HTERT RPE-1 (cell line): ENCODE results near the gene PAK3.

Source experiments
- in situ Hi-C: fragments of 300-500 bp; cut with MboI; formaldehyde crosslinking; loops from 4 replicates; pipeline ENCODE4 v1.14.3; 2020; ENCODE audit warnings: low sequenced_read_pairs

Gene PAK3

DNA sequence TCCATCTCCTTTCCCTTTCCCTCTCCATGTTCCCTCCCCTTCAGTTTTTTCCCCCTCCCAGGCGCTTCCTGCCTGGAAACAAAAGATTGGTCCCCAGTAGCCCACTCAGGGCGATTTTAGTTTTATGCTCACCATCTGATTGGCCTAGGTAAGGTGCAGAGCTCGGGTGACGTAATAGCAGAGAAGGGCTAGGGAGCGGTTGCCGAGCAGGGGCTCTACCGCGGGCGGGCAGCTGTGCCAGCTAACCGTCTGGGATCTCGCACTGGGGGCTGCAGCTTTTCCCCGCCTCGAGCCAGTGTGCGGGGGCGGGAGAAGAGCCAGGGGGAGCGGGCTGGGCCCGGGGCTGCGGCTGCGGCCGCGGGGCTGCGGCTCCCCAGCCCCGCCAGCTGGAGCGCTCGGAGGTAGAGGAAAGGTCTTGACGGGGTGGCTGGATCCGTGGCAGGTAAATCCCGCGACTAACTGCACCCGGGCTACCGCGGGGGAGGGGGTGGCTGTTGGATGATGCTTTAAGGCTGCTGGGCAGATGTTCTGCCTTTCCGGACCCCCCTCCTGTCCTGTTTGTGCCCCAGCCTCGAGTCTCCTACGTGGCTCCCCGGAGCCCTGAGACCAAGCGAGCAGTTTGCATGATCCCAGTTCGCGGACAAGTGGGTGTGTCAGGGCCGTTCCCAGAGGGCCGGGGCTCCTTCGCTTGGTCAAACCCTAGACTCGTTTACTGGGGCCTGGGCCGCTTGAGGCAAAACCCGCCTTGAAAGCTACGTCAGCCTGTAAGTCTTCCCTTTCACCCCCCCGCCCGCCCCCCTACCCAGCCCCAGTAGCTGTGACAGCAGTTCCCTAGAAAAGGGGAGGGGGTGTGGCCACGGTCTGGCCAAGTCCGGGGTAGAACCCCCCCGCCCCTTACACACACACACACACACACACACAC, at the start of gene PAK3:
Gene PAK3 (plus strand): TSS at position 218 of the 922 bp plus-strand sequence. CDS start 26,913 bp downstream, outside the sequence.
- in situ Hi-C loops: no loop called here

DNA sequence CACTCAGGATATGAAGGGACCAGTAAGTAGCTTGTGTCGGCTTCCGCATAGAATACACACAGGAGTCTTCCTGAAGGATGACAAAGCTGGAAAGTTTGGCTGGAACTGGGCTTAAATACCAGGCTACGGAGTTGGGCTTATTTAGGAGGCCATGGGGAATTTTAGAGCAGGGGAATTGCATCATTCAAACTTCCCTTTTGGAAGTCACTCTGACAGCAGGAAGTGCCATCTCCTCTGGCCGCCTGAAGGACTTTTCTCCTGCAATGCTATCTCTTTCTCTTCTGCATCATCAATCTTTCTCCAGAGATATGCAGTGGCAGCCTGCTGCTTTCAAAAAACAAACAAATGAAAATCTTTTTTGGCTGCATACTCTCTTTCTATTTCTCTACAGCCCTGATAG, 48.4 kb upstream of the PAK3 start:
- in situ Hi-C loops: no loop called here

DNA sequence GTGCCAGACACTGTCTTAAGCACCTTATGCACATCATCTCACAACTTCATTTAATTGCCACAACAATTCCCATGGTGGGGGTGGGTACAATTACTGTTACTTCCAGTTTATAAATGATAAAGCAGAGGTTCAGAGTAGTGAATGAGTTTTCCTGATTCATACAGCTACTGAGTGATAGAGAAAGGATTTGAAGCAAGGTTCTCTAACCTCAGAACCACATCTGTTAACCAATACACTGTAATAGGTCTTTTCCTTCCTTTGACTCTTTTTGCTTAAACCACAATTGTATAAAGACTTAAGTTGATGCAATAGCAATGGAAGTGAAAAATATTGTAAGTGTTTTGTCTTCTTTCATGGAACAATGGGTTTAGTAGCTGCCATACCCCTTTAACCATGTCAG, 43.5 kb upstream of the PAK3 start:
- in situ Hi-C loops: no loop called here

GRCh38 chrX:111071542-111072277, 24.3 kb upstream of the PAK3 start:
- in situ Hi-C loops: no loop called here

DNA sequence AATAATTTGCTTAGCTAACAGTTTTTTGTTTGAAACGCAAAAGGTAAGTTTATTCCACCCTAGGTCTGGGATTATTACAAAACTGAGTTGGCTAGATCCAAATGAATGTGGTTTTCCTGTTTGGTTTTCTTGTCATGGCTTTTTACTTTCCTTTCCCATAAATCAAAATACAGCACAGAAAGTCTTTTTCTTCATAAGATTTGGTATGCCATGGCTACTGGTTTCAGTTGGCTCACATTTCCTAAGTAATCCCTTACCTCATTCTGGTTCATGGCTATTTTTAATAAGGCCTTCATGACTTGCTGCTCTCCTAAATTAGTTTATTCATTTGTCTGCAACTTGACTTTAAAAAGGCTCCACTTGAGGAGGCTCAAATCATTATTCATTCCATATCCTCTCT, 12.9 kb upstream of the PAK3 start:
- in situ Hi-C loops: no loop called here

- in situ Hi-C loops: no loop called here
Observed at GRCh38 chrX:111086591-111087006, 9.4 kb upstream of the PAK3 start.

GRCh38 chrX:111088628-111089027, 7.4 kb upstream of the PAK3 start:
- in situ Hi-C loops: no loop called here

DNA sequence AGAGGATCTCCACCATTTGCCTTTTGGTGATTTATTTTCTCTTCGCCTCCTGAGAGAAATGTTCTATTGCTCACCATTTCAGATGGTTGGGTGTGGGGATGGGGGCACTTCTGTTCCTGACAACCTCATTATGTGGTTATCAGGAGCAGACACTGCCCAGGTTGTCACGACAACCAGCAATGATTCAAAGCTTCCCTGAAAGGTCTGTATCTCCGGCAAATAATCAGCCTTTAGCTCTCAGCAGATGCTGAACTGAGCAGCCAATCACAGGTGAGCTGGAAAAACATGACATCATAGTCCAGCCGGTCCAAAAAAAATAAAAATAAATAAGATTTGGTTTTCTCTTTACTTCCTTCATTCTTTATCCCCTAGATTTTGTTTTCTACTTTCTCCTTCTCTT, 5.5 kb upstream of the PAK3 start:
- in situ Hi-C loops: no loop called here

- in situ Hi-C loops: no loop called here
Observed at GRCh38 chrX:111098874-111099273, 2.9 kb downstream of the PAK3 start.

DNA sequence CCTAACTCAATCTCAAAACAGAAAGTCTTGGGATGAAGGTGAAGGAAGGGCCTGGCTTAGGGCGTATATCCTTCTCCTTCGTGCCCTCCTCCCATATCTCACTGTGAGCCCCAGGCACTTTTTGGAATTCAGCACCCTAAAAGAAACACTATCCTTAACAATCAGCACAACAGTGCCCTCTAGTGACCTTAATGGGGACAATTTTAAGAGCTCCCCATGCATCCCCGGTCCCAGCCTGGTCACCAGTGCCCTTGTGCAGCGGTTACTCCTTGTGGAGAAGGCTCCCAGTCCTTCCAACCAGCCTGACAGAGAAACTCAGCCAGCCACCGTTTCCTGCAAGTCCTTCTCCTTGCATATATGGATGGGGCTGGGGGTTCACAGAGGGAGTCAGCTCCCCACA, 4.2 kb downstream of the PAK3 start:
- in situ Hi-C loops: no loop called here

DNA sequence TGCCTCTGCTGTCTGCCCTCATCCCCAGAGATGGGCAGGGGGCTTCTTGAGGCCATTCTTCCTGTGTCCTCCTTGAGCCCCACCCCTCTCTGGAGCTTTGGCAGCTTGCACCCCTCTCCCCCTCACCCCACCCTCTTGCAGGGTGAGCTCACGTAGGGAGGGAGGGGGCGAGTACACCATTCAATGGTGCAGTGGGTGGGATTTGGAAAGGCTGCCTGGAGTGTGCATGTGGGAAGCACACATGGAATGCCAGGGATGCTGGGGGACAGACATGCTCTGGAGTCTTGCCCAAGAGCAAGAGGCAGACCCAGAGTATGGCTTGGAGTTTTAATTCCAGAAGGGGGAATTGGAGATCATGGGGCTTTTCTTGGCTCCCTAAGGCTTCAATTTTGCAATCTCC, 5.6 kb downstream of the PAK3 start:
- in situ Hi-C loops: no loop called here

DNA sequence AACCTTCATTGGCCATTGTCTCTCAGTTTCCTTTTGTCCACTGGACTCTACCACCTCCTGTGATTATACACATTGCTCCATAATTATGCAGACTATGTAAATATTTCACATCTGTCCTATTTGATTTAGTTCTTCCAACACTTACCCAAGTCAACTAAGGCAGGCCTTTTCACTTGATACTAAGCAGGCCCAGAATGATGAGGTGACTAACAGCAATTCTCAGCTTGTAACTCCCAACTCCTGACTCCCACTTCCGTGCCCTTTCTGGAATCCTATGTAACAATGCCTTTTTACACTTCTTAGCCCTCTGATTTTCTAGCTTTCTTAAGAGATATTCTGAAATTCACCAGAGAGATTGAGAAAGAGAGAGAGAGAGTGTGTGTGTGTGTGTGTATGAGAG, 6.6 kb downstream of the PAK3 start:
- in situ Hi-C loops: no loop called here

- in situ Hi-C loops: no loop called here
Observed at GRCh38 chrX:111103246-111103645, 7.3 kb downstream of the PAK3 start.

DNA sequence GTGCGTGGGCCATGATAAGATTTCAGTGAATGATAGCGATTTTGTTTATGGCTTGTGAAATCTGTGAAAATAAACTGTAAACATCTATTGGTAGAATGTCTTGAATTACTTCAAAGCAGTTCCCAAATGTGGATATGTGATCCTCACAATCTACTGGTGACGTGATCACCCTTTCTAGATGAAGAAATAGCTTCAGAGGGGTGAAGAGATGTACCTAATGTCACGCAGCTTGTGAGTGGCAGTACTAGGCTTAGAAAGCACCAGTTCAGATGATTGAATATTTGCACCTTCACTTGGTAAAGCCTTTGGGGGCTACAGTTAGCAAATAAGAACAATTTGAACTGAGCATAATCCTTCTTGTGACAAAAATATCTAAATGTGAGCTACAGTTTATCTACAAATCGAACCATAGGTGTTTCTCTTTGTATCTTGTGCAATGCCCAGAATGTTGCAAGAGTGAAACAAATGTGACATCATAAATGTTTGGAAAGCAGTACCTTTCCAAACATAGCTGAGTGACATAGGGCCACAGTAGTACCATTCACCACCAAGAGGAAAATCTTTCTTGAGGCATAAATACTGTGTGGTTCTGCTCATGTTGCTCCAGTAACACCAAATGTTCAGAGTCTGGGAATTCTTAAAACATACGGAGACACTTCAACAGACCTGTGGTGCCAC, 14.2 kb downstream of the PAK3 start:
- in situ Hi-C loops: no loop called here

DNA sequence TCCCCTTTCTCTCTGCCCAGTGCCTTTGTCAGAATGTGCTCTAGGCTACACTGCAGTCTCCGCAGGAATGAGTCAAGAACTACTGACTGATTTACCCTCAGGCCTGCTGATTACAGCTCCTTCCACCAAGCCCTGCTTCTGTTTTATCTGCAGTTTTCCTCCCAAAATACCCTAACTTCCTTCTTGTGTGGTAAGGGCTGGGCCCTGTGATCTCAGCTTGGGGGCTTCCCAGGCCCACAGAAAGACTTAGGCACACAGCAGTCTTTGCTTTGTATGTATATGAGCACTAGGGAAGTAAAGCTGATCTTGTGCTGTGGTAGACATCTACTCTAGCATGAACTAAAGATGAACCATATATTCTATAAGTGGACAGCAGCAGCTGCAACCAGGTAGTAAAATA, 18.8 kb downstream of the PAK3 start:
- in situ Hi-C loops: no loop called here

DNA sequence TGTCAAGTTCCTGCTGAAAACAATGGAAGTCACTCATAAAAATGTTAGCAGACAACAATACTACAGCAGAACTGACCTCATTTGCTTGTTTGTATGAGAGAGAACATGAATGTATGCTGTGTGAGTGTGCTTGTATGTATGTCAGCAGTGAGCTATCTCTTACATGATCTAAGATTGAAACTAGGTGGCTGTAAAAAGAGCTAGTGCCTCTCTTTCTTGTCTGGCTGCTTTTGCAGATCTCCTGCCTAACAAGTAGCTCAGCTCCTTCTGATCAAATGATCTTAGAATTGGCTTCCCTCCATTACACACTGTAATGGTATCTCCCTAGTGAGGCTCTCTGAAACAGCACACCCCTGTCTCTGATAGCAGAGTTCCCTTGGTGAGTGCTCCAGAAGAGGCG, 20.7 kb downstream of the PAK3 start:
- in situ Hi-C loops: no loop called here

DNA sequence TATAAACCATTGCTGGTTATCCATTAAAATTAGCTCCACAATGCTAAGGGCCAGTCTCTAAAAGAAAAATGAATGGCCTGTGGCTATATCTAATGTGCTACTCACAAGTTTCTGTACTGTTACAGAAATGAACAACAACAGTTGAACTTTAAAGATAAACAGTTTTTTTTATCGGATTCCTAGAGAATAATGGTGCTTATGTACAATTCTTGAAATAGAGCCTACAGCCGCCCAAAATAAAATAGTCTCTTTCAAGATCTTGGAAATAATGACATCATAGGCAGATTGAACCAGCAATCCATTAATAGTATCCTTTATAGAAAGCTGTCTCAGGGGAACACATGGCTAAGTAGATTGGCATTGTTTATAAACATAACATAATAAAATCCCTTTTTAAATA, 23.4 kb downstream of the PAK3 start:
- in situ Hi-C loops: no loop called here

DNA sequence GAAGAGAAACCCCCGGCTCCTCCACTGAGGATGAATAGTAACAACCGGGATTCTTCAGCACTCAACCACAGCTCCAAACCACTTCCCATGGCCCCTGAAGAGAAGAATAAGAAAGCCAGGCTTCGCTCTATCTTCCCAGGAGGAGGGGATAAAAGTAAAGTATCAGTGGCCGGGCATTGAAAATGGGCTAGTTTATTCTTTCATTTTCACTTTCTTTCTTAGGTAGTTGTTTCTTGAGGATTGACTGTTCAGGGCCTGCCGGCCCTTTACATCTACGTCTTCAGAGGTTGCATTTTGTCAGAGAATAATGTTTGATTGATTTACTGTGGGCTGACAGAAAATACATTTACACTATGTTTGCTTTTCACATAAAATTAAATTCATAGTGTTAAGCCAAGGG, 27.1 kb downstream of the PAK3 start:
- in situ Hi-C loops: no loop called here

DNA sequence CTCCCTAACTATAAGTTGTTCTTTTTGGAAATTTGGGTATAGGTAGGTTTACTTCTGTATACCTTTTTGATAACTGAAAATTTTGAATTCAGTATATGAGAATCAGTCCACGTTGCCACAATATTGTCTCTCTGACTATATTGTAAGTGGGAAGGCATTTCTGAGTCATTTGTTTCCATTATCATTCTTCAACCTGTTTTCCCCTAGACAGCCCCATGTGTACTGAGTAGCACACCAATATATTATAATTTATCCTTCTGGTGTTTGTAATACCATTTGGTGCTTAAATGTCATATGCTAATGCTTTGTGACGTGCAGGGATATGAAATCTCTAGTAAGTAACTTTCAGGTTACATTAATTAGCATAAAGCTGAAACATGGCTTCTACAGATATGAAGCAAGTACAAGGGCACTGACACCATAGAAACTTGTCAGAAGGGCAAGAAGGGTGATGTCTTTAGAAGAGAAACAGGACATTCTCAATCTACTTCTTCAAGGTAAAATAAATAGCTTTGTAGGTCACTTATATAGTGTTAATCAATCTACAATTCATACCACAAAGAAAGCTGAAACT, 27.7 kb downstream of the PAK3 start:
- in situ Hi-C loops: no loop called here

- in situ Hi-C loops: no loop called here
Observed at GRCh38 chrX:111124418-111124817, 28.4 kb downstream of the PAK3 start.

GRCh38 chrX:111127038-111127437, 31.0 kb downstream of the PAK3 start:
- in situ Hi-C loops: no loop called here
